ENCODE results near the gene KLHDC8B.
"Not testable (repeated sequence)": the region's sequence is repeated elsewhere in the genome, so short reads cannot be mapped to it uniquely, and the experiment has no call there.

The KLHDC8B gene

DNA sequence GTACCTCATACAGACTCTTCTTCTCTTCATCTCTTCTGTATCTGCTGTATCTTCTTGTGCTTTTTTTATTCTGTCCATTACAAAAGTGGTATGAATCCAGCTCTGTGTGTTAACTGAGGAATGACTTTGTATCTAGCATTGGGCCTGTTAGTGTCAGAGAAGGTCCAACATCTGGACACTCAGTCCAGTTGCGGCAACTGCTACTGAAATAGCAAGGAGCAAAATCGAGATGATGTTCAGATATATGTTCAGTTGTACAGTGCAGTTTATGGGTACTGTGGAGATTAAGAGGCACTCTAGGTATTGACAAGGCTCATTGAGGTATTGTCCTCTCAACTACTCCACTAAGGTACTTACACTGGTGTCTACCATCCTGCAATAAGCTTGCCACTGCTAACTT, 42.6 kb downstream of the KLHDC8B start:
- Histone ChIP-seq H3K27ac (no peak overlapping the region), H3K4me1 (no peaks in the 10 kb centered on the region), H3K9me3 (peaks cover 44% of the 10 kb centered on the region), H3K27me3 (no peaks in the 10 kb centered on the region), H3K9ac (no peak overlapping the region), H3K4me3 (no peak overlapping the region), H3K4me2 (no peak overlapping the region), H4K20me1 (no peaks in the 10 kb centered on the region), H3K36me3 (no peaks in the 10 kb centered on the region)
- no peak for TF ChIP-seq Cebpa-rat (IDR thresholded peaks at IDR 0.05)

DNA sequence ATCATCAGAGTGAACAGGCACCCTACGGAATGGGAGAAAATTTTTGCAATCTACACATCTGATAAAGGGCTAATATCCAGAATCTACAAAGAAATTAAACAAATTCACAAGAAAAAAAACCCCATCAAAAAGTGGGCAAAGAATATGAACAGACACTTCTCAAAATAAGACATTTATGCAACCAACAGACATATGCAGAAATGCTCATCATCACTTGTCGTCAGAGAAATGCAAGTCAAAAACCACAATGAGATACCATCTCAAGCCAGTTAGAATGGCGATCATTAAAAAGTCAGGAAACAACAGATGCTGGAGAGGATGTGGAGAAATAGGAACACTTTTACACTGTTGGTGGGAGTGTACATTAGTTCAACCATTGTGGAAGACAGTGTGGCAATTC, 45.3 kb downstream of the KLHDC8B start:
- not testable (repeated sequence) for H3K9ac ChIP-seq, H4K20me1 ChIP-seq, H3K36me3 ChIP-seq, H3K4me3 ChIP-seq, H3K27ac ChIP-seq, H3K4me1 ChIP-seq, H3K4me2 ChIP-seq, H3K27me3 ChIP-seq
- peaks cover 66% of the 10 kb centered on the region for H3K9me3 ChIP-seq

DNA sequence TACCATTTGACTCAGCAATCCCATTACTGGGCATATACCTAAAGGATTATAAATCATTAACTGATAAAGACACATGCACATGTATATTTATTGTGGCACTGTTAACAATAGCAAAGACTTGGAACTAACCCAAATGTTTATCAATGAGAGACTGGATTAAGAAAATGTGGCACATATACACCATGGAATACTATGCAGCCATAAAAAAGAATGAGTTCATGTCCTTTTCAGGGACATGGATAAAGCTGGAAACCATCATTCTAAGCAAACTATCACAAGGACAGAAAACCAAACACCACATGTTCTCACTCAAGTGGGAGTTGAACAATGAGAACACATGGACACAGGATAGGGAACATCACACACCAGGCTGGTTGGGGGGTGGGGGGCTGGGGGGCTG, 45.7 kb downstream of the KLHDC8B start:
- H3K9ac ChIP-seq, H4K20me1 ChIP-seq, H3K27ac ChIP-seq, H3K4me2 ChIP-seq, H3K27me3 ChIP-seq, H3K4me1 ChIP-seq, H3K4me3 ChIP-seq, H3K36me3 ChIP-seq: not testable (repeated sequence)
- H3K9me3 ChIP-seq: peaks cover 69% of the 10 kb centered on the region

- H4K20me1 ChIP-seq: no peaks in the 10 kb centered on the region
- H3K4me3 ChIP-seq: no peak overlapping the region
- H3K9ac ChIP-seq: no peak overlapping the region
- no peak overlapping the region for H3K4me2 ChIP-seq
- H3K27ac ChIP-seq: no peak overlapping the region
- no peaks in the 10 kb centered on the region for H3K4me1 ChIP-seq
- peaks cover 69% of the 10 kb centered on the region for H3K9me3 ChIP-seq
- H3K36me3 ChIP-seq: no peaks in the 10 kb centered on the region
- TF ChIP-seq Cebpa-rat (IDR thresholded peaks at IDR 0.05): no peak
- no peaks in the 10 kb centered on the region for H3K27me3 ChIP-seq
Measured at GRCh38 chr3:49217688-49218470, 46.5 kb downstream of the KLHDC8B start.

GRCh38 chr3:49218471-49218989, 47.1 kb downstream of the KLHDC8B start:
- H3K4me3 ChIP-seq, H3K36me3 ChIP-seq, H3K4me2 ChIP-seq, H3K9ac ChIP-seq, H3K27ac ChIP-seq, H3K27me3 ChIP-seq, H3K4me1 ChIP-seq, H4K20me1 ChIP-seq: not testable (repeated sequence)
- H3K9me3 ChIP-seq: peaks cover 67% of the 10 kb centered on the region

- no peak for TF ChIP-seq Cebpa-rat (IDR thresholded peaks at IDR 0.05)
- H4K20me1 ChIP-seq: no peaks in the 10 kb centered on the region
- H3K9me3 ChIP-seq: peaks cover 61% of the 10 kb centered on the region
- H3K4me1 ChIP-seq: no peaks in the 10 kb centered on the region
- H3K9ac ChIP-seq: no peak overlapping the region
- H3K27me3 ChIP-seq: no peaks in the 10 kb centered on the region
- H3K4me2 ChIP-seq: no peak overlapping the region
- no peak overlapping the region for H3K4me3 ChIP-seq
- H3K36me3 ChIP-seq: no peaks in the 10 kb centered on the region
- no peak overlapping the region for H3K27ac ChIP-seq
Measured at GRCh38 chr3:49219132-49219531, 47.7 kb downstream of the KLHDC8B start.

- H3K9me3 ChIP-seq: peaks cover 56% of the 10 kb centered on the region
- H3K27ac ChIP-seq, H3K27me3 ChIP-seq, H3K4me1 ChIP-seq, H3K9ac ChIP-seq, H4K20me1 ChIP-seq, H3K36me3 ChIP-seq, H3K4me2 ChIP-seq, H3K4me3 ChIP-seq: not testable (repeated sequence)
Measured at GRCh38 chr3:49220985-49221563, 49.7 kb downstream of the KLHDC8B start.

DNA sequence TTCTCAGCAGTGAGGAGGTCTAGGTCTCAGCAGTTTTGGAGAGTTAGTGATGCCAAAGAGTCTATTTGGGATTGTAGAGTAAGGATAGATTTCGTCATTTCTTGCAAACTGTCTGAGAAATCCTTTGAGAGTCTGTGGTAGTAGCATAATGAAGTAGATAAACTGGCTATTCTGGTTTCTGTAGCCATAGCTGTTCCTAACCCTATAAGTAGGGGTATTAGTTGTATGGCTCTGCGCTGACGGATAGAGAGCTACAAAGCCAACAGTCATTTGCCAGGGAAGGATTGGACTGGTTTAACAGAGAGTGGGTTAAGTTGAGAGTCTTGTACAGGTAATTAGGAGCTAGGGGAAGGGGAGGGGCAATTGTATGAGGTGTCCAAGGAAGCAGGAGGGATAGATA, 50.6 kb downstream of the KLHDC8B start:
- H3K4me3 ChIP-seq: no peak overlapping the region
- H3K27ac ChIP-seq: no peak overlapping the region
- no peaks in the 10 kb centered on the region for H4K20me1 ChIP-seq
- no peaks in the 10 kb centered on the region for H3K27me3 ChIP-seq
- no peak overlapping the region for H3K9ac ChIP-seq
- H3K9me3 ChIP-seq: peaks cover 59% of the 10 kb centered on the region
- no peak for TF ChIP-seq Cebpa-rat (IDR thresholded peaks at IDR 0.05)
- H3K4me2 ChIP-seq: no peak overlapping the region
- no peaks in the 10 kb centered on the region for H3K36me3 ChIP-seq
- no peaks in the 10 kb centered on the region for H3K4me1 ChIP-seq
